OCI-LY1 (cell line): ENCODE data around the gene CGB3.

Experiments
- H2AFZ ChIP-seq: fragments of 200-600 bp; sonication (generic), shearing (Covaris generic); 2 replicates; pipeline ENCODE4 v1.6.0; 2014; ENCODE audit warnings: antibody characterized with exemption, mild to moderate bottlenecking, low read length
- H3F3A ChIP-seq: fragments of 200-600 bp; sonication (generic), shearing (Covaris generic); 2 replicates; pipeline ENCODE4 v1.6.0; 2014; ENCODE audit warnings: mild to moderate bottlenecking, antibody characterized with exemption, low read length, moderate library complexity; ENCODE audit not compliant: insufficient read depth
- H3K27ac ChIP-seq: fragments of 200-600 bp; sonication (generic); 2 replicates; pipeline ENCODE4 v1.5.1; 2014; ENCODE audit warnings: low read length, mixed run types, mild to moderate bottlenecking, low read depth; ENCODE audit not compliant: poor library complexity, severe bottlenecking
- H3K27me3 ChIP-seq: fragments of 200-600 bp; sonication (generic); 2 replicates; pipeline ENCODE4 v1.6.0; 2014; ENCODE audit warnings: antibody characterized with exemption, mild to moderate bottlenecking, low read length, moderate library complexity; ENCODE audit not compliant: insufficient read depth
- H3K36me3 ChIP-seq: fragments of 200-600 bp; sonication (generic); 2 replicates; pipeline ENCODE4 v1.6.1; 2014; ENCODE audit warnings: mild to moderate bottlenecking, antibody characterized with exemption, low read length, moderate library complexity, mixed read lengths; ENCODE audit not compliant: insufficient read depth
- H3K4me1 ChIP-seq: fragments of 200-600 bp; sonication (generic); 2 replicates; pipeline ENCODE4 v1.5.1; 2014; ENCODE audit warnings: mild to moderate bottlenecking, low read length, moderate library complexity; ENCODE audit not compliant: insufficient read depth, severe bottlenecking
- H3K4me2 ChIP-seq: fragments of 200-600 bp; sonication (generic), shearing (Covaris generic); 2 replicates; pipeline ENCODE4 v1.6.1; 2014; ENCODE audit warnings: low read length
- H3K4me3 ChIP-seq: fragments of 200-600 bp; sonication (generic); 2 replicates; pipeline ENCODE4 v1.5.1; 2014; ENCODE audit warnings: low read length, low read depth, mild to moderate bottlenecking, mixed read lengths; ENCODE audit not compliant: poor library complexity, severe bottlenecking
- H3K79me2 ChIP-seq: fragments of 200-600 bp; shearing (Covaris generic); 2 replicates; pipeline ENCODE4 v1.6.1; 2016; ENCODE audit warnings: mixed run types, low read length, mixed read lengths; ENCODE audit not compliant: insufficient read depth
- H3K9ac ChIP-seq: fragments of 200-600 bp; sonication (generic), shearing (Covaris generic); 2 replicates; pipeline ENCODE4 v1.6.1; 2014; ENCODE audit warnings: mild to moderate bottlenecking, low read length, mixed read lengths
- H3K9me2 ChIP-seq: fragments of 200-600 bp; sonication (generic), shearing (Covaris generic); 2 replicates; pipeline ENCODE4 v1.6.1; 2014; ENCODE audit warnings: low read depth, mild to moderate bottlenecking, low read length, mixed read lengths
- H3K9me3 ChIP-seq: fragments of 200-600 bp; shearing (Covaris generic); 2 replicates; pipeline ENCODE4 v1.6.1; 2014; ENCODE audit warnings: low read length, mixed read lengths
- H4K20me1 ChIP-seq: fragments of 200-600 bp; sonication (generic), shearing (Covaris generic); 2 replicates; pipeline ENCODE4 v1.6.0; 2016; ENCODE audit warnings: mild to moderate bottlenecking, low read length; ENCODE audit not compliant: insufficient read depth
- EZH2 ChIP-seq: fragments of 200-600 bp; sonication (generic), shearing (Covaris generic); IDR thresholded peaks from 2 replicates; pipeline ENCODE4 v1.8.0; 2017; ENCODE audit warnings: borderline replicate concordance, mixed run types, mild to moderate bottlenecking, antibody characterized with exemption, low read length, moderate library complexity, mixed read lengths
- TF ChIP-seq, protein P1 (sequence below): fragments of 200-600 bp; sonication (generic), shearing (Covaris generic); IDR thresholded peaks from 2 replicates; pipeline ENCODE4 v1.5.1; 2017; ENCODE audit warnings: mild to moderate bottlenecking, antibody characterized with exemption, low read length, moderate library complexity, mixed read lengths

Gene CGB3

GRCh38 chr19:49067554-49067953 lies 43.4 kb upstream of the CGB3 start:
- Histone ChIP-seq H3K27me3 (peaks cover 14% of the 10 kb centered on the region), H3K9ac (no peak overlapping the region), H4K20me1 (no peaks in the 10 kb centered on the region), H3K9me2 (no peaks in the 10 kb centered on the region), H3K27ac (no peak overlapping the region), H3K79me2 (no peaks in the 10 kb centered on the region), H3K9me3 (no peaks in the 10 kb centered on the region), H3F3A (no peaks in the 10 kb centered on the region), H3K36me3 (no peaks in the 10 kb centered on the region), H3K4me3 (no peak overlapping the region), H3K4me1 (no peaks in the 10 kb centered on the region), H3K4me2 (no peak overlapping the region), H2AFZ (no peak overlapping the region)
- TF ChIP-seq EZH2, result no peak
- TF ChIP-seq, protein P1, sequence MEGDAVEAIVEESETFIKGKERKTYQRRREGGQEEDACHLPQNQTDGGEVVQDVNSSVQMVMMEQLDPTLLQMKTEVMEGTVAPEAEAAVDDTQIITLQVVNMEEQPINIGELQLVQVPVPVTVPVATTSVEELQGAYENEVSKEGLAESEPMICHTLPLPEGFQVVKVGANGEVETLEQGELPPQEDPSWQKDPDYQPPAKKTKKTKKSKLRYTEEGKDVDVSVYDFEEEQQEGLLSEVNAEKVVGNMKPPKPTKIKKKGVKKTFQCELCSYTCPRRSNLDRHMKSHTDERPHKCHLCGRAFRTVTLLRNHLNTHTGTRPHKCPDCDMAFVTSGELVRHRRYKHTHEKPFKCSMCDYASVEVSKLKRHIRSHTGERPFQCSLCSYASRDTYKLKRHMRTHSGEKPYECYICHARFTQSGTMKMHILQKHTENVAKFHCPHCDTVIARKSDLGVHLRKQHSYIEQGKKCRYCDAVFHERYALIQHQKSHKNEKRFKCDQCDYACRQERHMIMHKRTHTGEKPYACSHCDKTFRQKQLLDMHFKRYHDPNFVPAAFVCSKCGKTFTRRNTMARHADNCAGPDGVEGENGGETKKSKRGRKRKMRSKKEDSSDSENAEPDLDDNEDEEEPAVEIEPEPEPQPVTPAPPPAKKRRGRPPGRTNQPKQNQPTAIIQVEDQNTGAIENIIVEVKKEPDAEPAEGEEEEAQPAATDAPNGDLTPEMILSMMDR, result no peak

GRCh38 chr19:49065905-49066512 lies 41.9 kb upstream of the CGB3 start:
- Histone ChIP-seq H3K4me1 (no peaks in the 10 kb centered on the region), H3K27ac (no peak overlapping the region), H3K36me3 (no peaks in the 10 kb centered on the region), H3K4me2 (no peak overlapping the region), H4K20me1 (no peaks in the 10 kb centered on the region), H3K9ac (no peak overlapping the region), H3K4me3 (no peak overlapping the region), H3K79me2 (no peaks in the 10 kb centered on the region), H3K9me2 (no peaks in the 10 kb centered on the region), H3K27me3 (peaks cover 14% of the 10 kb centered on the region), H3K9me3 (no peaks in the 10 kb centered on the region), H3F3A (no peaks in the 10 kb centered on the region), H2AFZ (no peak overlapping the region)
- TF ChIP-seq EZH2, result no peak
- TF ChIP-seq, protein P1, result no peak

DNA sequence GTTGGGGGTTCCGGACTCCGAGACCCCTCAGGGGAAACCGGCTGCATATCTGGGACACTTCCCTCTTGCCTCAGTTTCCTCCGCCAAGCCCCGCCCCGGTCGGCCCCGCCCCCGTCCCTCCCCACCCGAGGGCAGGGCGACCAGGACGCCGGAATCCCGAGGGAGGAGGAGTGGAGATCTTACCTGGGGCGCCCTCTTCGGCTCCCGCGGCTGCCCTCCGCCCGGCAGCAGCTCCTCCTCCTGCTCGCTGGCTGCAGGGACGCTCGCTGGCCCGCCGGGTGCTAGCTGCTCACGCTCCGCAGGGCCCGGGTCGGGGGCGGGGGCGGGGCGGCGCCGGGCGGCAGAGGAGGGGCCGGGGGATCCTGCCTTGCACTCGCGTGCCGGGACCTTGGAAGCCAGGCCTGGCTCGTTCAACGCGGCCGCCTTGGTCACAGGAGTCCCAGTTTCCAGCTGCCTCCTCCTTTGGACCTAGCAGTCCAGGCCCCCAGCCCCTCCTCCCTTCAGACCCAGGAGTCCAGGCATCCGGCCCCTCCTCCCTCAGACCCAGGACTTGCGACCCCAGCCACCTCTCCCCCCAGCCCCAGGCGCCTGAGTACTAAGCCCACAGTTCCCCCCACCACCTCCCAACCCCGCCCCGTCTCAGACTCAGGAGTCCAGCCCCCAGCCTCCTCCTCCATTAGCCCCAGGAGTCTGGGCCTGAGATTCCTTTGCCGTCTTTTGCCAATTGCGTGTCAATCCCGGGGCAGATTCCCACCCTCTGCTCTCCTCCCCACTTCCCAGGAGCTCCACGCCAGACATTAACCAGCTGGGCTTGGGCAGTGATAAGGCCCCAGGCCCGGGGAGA lies 40.9 kb upstream of the CGB3 start, which contains the start of gene NTF4:
Gene NTF4, minus strand, starts transcription at position 51 of the 844 bp plus-strand sequence. CDS start 2,821 bp downstream, outside the sequence.
- Histone ChIP-seq H3F3A (no peaks in the 10 kb centered on the region), H3K36me3 (no peaks in the 10 kb centered on the region), H2AFZ (no peak within 1 kb of the TSS)

More for the DNA sequence above, 40.9 kb upstream of the CGB3 start, which contains the start of gene NTF4:
- Histone ChIP-seq H3K79me2 (no peaks in the 10 kb centered on the region), H3K9ac (no peak within 1 kb of the TSS), H3K27me3 (peaks cover 14% of the 10 kb centered on the region), H3K4me1 (no peaks in the 10 kb centered on the region), H3K4me2 (peak within 1 kb of the TSS; percentile 16; the same call in 1 of the 2 replicates), H3K4me3 (peak within 1 kb of the TSS; percentile 5), H3K9me3 (no peaks in the 10 kb centered on the region), H4K20me1 (no peaks in the 10 kb centered on the region), H3K27ac (no peak within 1 kb of the TSS), H3K9me2 (no peaks in the 10 kb centered on the region)
- TF ChIP-seq, protein P1, result no peak
- TF ChIP-seq EZH2, result no peak
